HG02981 (cell line): ENCODE results near the gene RGS12.

ENCODE experiments used
- ATAC-seq: cut with Tn5 transposase; IDR thresholded peaks from one replicate; pipeline ENCODE4 v1.9.1; 2021; ENCODE audit warnings: mild to moderate bottlenecking, moderate library complexity; ENCODE audit not compliant: unreplicated experiment

Gene RGS12

GRCh38 chr4:3307891-3308575 lies 15.2 kb downstream of the RGS12 start:
- ATAC-seq: no peak

- ATAC-seq: no peak
Measured at GRCh38 chr4:3308691-3309090, 15.9 kb downstream of the RGS12 start.

GRCh38 chr4:3310301-3311094 lies 17.7 kb downstream of the RGS12 start:
- no peak for ATAC-seq

DNA sequence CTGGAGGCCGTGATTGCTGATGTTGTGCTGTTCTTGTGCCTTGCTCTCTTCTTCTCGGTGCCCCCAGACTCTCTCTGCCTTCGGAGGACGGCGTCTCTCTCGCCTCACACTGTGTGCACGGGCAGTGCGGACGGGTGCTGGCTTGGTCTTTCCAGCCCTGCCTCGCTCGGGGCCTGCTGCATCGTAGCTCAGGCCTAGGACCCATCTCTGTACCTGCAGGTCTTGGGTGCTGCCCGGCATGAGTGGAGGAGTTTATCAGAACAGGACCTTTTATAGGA lies 18.2 kb downstream of the RGS12 start:
- ATAC-seq: no peak

- ATAC-seq: no peak
Measured at GRCh38 chr4:3311489-3312171, 18.8 kb downstream of the RGS12 start.

- no peak for ATAC-seq
Measured at GRCh38 chr4:3312362-3312761, 19.5 kb downstream of the RGS12 start.

GRCh38 chr4:3313139-3313538 lies 20.3 kb downstream of the RGS12 start:
- no peak for ATAC-seq

DNA sequence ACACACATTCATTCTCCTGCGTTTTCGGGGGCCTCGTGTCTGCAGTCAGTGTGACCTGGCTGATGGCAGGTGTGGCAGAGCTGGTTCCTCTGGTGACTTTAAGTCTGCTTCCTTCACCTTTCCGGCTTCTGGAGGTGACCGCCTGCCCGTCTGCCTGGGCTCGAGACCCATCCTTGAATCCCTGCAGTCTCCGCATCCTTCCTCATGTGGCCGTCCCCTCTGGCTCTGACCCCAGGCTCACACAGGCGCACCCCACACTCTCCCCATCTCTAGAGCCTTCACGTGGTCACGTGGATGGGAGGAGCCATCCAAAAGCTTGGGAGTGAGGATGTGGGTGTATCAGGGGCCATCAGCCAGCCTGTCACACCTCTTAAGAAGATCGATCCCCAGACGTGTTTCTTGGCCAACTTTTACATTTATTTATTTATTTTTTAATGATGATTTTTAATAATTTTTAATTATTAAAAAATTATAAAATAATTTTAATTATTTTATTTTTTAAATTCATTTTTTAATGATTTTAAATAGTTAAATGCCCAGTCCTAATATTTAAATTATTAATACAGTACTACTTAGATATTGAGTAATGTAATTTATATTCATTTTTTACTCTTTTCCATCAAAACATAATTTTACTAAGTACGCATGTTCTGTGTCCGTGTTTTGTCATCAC lies 20.9 kb downstream of the RGS12 start:
- no peak for ATAC-seq

GRCh38 chr4:3314706-3315260 lies 22.0 kb downstream of the RGS12 start:
- ATAC-seq: no peak

DNA sequence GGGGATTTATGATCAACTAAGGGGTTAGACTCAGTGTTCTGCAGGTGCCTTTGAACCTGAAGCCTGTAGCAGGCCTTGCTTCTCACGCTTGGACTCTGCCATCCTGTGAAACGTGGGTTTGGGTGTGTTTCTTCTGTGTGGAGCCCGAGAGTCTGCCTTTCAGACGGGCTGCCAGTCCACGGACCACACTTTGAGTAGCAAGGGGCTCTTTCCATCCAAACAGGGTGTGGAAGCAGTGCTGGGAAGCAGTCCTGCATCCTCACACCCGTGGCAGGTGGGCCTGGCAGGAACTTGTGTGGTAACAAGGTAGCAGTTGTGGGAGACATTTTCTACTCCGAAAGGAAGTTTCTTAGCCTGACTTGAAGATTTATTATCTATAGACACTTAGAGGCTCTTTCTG lies 22.7 kb downstream of the RGS12 start:
- no peak for ATAC-seq

GRCh38 chr4:3316146-3316545 lies 23.3 kb downstream of the RGS12 start:
- no peak for ATAC-seq

GRCh38 chr4:3317011-3317655 lies 24.3 kb downstream of the RGS12 start:
- no peak for ATAC-seq

- ATAC-seq: no peak
Measured at GRCh38 chr4:3317656-3318211, 24.9 kb downstream of the RGS12 start.

- no peak for ATAC-seq
Measured at GRCh38 chr4:3318561-3319021, 25.8 kb downstream of the RGS12 start.

GRCh38 chr4:3320361-3321023 lies 27.7 kb downstream of the RGS12 start:
- no peak for ATAC-seq

- no peak for ATAC-seq
Measured at GRCh38 chr4:3321295-3321889, 28.6 kb downstream of the RGS12 start.

DNA sequence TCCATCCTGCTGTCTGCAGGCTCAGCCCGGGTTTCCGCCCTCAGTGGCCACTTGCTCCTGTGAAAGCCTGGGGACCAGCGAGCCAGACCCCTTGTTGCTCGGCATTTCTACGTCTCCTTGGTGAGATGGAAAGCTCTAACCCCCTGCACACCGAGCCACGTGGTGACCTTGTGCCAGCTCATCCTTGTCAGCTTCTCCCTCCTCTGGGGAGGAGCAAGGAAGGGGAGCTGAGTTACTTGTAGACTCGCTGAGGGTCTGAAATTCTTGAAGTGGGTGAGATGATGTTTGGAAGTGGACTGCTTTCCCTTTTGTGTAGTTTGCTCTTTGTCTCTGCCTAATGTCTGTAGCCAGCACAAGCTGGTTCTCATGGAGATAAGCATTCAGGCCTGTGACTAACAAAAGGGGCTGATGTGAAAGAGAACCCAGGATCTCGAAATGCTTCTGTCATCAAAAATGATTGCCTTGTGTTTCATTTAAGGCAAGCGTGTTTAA lies 29.3 kb downstream of the RGS12 start:
- no peak for ATAC-seq

- ATAC-seq: no peak
Measured at GRCh38 chr4:3323071-3323481, 30.3 kb downstream of the RGS12 start.

GRCh38 chr4:3324093-3324815 lies 31.4 kb downstream of the RGS12 start:
- ATAC-seq: no peak
